ENCODE data around the gene PTPRN2. TPM values are rescaled to one million over a fixed set of nuclear protein-coding genes. Genes with fewer than 3 reads are reported as not detected.

PTPRN2 gene
- total and polyA plus RNA-seq, 7 donors: 0.47 to 0.82 (median 0.51) TPM

DNA sequence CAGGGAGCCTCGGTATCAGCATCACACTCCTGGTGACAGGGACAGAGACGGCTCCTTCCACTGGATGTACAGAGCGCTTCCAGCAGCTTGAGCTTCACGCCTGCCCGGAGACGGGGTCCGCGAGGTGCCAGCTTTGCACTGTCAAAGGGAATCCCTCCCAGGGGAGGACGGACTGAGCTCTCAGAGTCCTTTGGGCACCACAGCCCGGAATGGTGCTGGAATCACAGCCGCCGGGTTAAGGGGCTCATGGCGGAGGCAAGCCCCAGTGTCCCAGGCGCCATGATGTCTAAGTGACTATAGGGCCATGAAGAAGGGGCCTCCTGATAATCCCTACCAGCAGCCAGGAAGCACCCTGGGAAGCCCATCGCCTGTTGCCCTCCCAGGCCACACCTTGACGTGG is 41.4 kb downstream of the PTPRN2 start:
- Histone ChIP-seq H3K4me1 (no peaks in the 10 kb centered on the region), H3K27me3 (ENCODE audit: insufficient read depth in 3 of 3, low read length in 2 of 3) (peaks cover 0 to 5% (median 4%) of the 10 kb centered on the region in 3 donors), H3K9me3 (no peaks in the 10 kb centered on the region), H3K36me3 (ENCODE audit: insufficient read depth in 1 of 2, low read depth in 1 of 2) (no peaks in the 10 kb centered on the region), H3K27ac (no peak overlapping the region), H3K4me3 (no peak overlapping the region)
- no peak for ATAC-seq
- TF ChIP-seq, protein P1, sequence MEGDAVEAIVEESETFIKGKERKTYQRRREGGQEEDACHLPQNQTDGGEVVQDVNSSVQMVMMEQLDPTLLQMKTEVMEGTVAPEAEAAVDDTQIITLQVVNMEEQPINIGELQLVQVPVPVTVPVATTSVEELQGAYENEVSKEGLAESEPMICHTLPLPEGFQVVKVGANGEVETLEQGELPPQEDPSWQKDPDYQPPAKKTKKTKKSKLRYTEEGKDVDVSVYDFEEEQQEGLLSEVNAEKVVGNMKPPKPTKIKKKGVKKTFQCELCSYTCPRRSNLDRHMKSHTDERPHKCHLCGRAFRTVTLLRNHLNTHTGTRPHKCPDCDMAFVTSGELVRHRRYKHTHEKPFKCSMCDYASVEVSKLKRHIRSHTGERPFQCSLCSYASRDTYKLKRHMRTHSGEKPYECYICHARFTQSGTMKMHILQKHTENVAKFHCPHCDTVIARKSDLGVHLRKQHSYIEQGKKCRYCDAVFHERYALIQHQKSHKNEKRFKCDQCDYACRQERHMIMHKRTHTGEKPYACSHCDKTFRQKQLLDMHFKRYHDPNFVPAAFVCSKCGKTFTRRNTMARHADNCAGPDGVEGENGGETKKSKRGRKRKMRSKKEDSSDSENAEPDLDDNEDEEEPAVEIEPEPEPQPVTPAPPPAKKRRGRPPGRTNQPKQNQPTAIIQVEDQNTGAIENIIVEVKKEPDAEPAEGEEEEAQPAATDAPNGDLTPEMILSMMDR (IDR thresholded peaks at IDR 0.05): no peak
- WGBS, 3 donors: 88 to 92% (median 90%) methylated on average over 16 of the region's 16 CpGs
- peak in 1 of 2 donors; percentile 32 for DNase-seq
- intact Hi-C loops (cut with DNase I): no loop called here

DNA sequence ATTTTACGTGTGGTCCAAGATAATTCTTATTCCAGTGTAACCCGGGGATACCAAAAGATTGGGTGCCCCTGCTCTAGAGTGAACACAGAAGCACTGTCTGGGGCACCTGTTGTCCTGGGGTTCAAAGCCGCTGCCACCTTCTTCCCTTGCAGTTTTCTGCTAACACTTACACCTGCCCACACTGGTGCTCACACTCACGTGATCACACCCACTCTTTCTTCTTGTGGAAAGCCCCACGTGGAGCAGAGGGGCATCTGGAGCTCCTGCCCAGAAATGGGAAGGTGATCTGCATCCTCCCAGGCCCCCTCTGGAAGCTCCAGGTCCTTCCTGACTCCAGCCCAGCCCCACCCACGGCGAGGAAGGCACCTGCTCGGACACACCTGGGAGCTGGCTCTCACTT is 42.9 kb downstream of the PTPRN2 start:
- WGBS, 3 donors: 68 to 84% (median 75%) methylated on average over 8 of the region's 8 CpGs
- peak in 1 of 2 donors; percentile 35 for DNase-seq

DNA sequence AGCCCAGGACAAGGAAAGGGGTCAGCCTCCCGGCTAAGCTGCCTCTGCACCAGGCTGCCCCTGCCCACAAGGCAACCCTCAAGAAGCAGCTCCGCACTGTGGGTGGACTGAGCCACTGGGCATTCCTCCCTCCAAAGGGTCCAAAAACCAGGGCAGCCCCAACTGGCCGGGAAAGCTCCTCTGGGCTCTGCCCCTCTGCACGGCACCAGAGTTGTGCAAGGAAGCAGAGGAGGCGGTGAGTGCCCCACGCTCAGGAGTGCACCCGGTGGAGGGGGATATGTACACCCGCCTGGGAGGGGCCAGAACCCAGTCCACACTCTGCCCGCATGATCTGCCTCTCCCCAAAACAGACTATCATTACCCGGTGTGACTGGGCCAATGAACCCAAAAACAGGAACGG is 43.8 kb downstream of the PTPRN2 start:
- Histone ChIP-seq H3K27me3 (ENCODE audit: insufficient read depth in 3 of 3, low read length in 2 of 3) (peaks cover 0 to 4% (median 3%) of the 10 kb centered on the region in 3 donors), H3K4me3 (no peak overlapping the region), H3K4me1 (no peaks in the 10 kb centered on the region), H3K27ac (no peak overlapping the region), H3K36me3 (ENCODE audit: insufficient read depth in 1 of 2, low read depth in 1 of 2) (no peaks in the 10 kb centered on the region), H3K9me3 (no peaks in the 10 kb centered on the region)
- TF ChIP-seq, protein P1 (IDR thresholded peaks at IDR 0.05): no peak
- 81 to 84% (median 81%) methylated on average over 11 of the region's 11 CpGs for WGBS, 3 donors
- DNase-seq (no peak), ATAC-seq (no peak)
- intact Hi-C loops (cut with DNase I): no loop called here

More for the DNA sequence above, 42.9 kb downstream of the PTPRN2 start:
- Histone ChIP-seq H3K27me3 (ENCODE audit: insufficient read depth in 3 of 3, low read length in 2 of 3) (peaks cover 0 to 5% (median 4%) of the 10 kb centered on the region in 3 donors), H3K4me3 (no peak overlapping the region), H3K4me1 (no peaks in the 10 kb centered on the region), H3K27ac (no peak overlapping the region), H3K9me3 (no peaks in the 10 kb centered on the region), H3K36me3 (ENCODE audit: insufficient read depth in 1 of 2, low read depth in 1 of 2) (no peaks in the 10 kb centered on the region)
- no peak for ATAC-seq
- intact Hi-C loops (cut with DNase I): no loop called here
- TF ChIP-seq, protein P1 (IDR thresholded peaks at IDR 0.05): no peak

DNA sequence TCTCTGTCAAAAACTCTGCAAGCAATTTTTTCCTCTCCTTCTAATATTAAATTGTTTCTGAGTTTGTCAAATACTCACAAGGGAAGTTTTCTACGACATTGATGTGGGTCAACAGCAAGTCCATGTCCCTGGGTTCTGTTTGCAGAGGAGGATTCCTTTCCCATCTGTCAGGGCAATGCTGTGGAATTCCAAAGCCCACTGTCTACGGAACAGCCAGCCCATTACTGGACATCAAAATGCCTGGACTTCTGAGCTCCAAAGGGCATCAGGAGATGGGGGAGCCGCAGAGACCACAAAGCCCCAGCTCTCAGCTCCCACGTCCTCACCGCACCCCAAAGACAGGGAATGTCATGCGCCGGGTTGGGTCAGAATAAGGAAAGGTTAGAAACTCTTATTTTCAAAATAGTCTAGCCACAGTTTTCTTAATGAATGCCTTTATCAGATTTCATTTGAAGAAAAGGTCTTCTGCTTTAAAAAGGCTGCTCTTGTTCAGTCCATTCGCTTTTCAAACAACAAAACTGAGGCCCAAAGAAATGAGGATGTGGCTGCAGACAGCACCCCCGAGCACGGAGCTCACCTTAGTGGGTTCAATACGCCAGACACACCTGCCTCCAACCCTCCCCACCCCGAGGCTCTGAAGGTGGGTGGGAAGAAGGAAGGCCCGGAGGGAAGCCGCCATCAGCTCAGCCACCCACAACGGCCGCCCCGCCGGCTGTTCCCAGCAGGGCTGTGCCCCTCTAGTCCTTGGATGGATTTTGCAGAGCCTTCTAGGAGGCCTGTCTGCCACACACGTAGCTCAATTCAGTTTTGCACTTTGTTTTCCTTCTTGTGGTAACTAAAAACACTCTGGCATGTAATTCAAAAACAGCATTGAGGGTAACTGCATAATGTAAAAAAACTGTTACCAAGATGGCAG is 44.7 kb downstream of the PTPRN2 start:
- intact Hi-C loops (cut with DNase I): no loop called here
- 75 to 79% (median 77%) methylated on average over 19 of the region's 19 CpGs for WGBS, 3 donors

More for the DNA sequence above, 44.7 kb downstream of the PTPRN2 start:
- no peak overlapping the region for H3K27ac ChIP-seq
- no peak for ATAC-seq
- TF ChIP-seq, protein P1 (IDR thresholded peaks at IDR 0.05): no peak
- no peaks in the 10 kb centered on the region for H3K36me3 ChIP-seq (ENCODE audit: insufficient read depth in 1 of 2, low read depth in 1 of 2)
- H3K27me3 ChIP-seq (ENCODE audit: insufficient read depth in 3 of 3, low read length in 2 of 3): peaks cover 0 to 3% (median 3%) of the 10 kb centered on the region in 3 donors
- no peaks in the 10 kb centered on the region for H3K9me3 ChIP-seq
- no peak overlapping the region for H3K4me3 ChIP-seq
- DNase-seq: no peak
- H3K4me1 ChIP-seq: no peaks in the 10 kb centered on the region

Data from psoas muscle (tissue), 8 donors.